PFSK-1 (cell line): Measurements from ENCODE around the gene TRMT1.

ENCODE experiments used
- POLR2AphosphoS5 ChIP-seq: IDR thresholded peaks from 2 replicates; pipeline ENCODE4 v1.6.1; 2012; ENCODE audit warnings: low read depth, mild to moderate bottlenecking, control low read depth, low read length, moderate library complexity
- SIN3A ChIP-seq: IDR thresholded peaks from 2 replicates; pipeline ENCODE4 v1.6.1; 2012; ENCODE audit warnings: mild to moderate bottlenecking, low read length, moderate library complexity, borderline replicate concordance; ENCODE audit not compliant: insufficient read depth
- TAF1 ChIP-seq: IDR thresholded peaks from 2 replicates; pipeline ENCODE4 v1.6.1; 2012; ENCODE audit warnings: low read length, control low read depth, borderline replicate concordance; ENCODE audit not compliant: insufficient read depth
- TF ChIP-seq, protein P1 (sequence below), 2 experiments: IDR thresholded peaks; 2 replicates each; pipeline versions ENCODE4 v1.6.1 to v1.8.0; 2011 to 2012; ENCODE audit warnings: low read depth in 2 of 2, low read length in 2 of 2, control low read depth in 1 of 2, inconsistent platforms in 1 of 2, mild to moderate bottlenecking in 1 of 2, moderate library complexity in 1 of 2; ENCODE audit not compliant: insufficient read depth in 1 of 2

GRCh38 chr19:13120031-13120430 lies 3.5 kb upstream of the TRMT1 start:
- TF ChIP-seq SIN3A (no peak), TAF1 (no peak), POLR2AphosphoS5 (0 out of 2 replicates have a peak, but pooled peaks have one; percentile 22)
- TF ChIP-seq, protein P1, sequence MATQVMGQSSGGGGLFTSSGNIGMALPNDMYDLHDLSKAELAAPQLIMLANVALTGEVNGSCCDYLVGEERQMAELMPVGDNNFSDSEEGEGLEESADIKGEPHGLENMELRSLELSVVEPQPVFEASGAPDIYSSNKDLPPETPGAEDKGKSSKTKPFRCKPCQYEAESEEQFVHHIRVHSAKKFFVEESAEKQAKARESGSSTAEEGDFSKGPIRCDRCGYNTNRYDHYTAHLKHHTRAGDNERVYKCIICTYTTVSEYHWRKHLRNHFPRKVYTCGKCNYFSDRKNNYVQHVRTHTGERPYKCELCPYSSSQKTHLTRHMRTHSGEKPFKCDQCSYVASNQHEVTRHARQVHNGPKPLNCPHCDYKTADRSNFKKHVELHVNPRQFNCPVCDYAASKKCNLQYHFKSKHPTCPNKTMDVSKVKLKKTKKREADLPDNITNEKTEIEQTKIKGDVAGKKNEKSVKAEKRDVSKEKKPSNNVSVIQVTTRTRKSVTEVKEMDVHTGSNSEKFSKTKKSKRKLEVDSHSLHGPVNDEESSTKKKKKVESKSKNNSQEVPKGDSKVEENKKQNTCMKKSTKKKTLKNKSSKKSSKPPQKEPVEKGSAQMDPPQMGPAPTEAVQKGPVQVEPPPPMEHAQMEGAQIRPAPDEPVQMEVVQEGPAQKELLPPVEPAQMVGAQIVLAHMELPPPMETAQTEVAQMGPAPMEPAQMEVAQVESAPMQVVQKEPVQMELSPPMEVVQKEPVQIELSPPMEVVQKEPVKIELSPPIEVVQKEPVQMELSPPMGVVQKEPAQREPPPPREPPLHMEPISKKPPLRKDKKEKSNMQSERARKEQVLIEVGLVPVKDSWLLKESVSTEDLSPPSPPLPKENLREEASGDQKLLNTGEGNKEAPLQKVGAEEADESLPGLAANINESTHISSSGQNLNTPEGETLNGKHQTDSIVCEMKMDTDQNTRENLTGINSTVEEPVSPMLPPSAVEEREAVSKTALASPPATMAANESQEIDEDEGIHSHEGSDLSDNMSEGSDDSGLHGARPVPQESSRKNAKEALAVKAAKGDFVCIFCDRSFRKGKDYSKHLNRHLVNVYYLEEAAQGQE (IDR thresholded peaks at IDR 0.05; ENCODE audit: insufficient read depth in 1 of 2, low read depth in 2 of 2, low read length in 2 of 2), result no peak
